Left lung (tissue), 10 donors: ENCODE measurements around the gene LCE3E. TPM values are rescaled to one million over a fixed set of nuclear protein-coding genes. Genes with fewer than 3 reads are reported as not detected.

Experiments
- ATAC-seq: fragments of 200-7000 bp; cut with Tn5 transposase; one replicate; pipeline ENCODE4 v1.9.1; 2020; ENCODE audit warnings: moderate library complexity
- DNase-seq, 4 donors: peaks; one replicate each; pipeline ENCODE4 v3.0.0-alpha.2; 2013 to 2020
- H3K27ac ChIP-seq, 2 donors: fragments of 200-600 bp; sonication (generic) in 1 of 2; one replicate each; pipeline versions ENCODE4 v1.5.0 to v1.8.0; 2020 to 2021
- H3K27me3 ChIP-seq, 2 donors: fragments of 200-600 bp; sonication (generic) in 1 of 2; one replicate each; pipeline versions ENCODE4 v1.5.0 to v1.8.0; 2020 to 2021
- H3K36me3 ChIP-seq, 2 donors: fragments of 200-600 bp; sonication (generic) in 1 of 2; one replicate each; pipeline versions ENCODE4 v1.5.0 to v1.8.0; 2020 to 2021
- H3K4me1 ChIP-seq, 2 donors: fragments of 200-600 bp; one replicate each; pipeline ENCODE4 v1.8.0; 2021
- H3K4me3 ChIP-seq, 2 donors: fragments of 200-600 bp; sonication (generic) in 1 of 2; one replicate each; pipeline versions ENCODE4 v1.5.0 to v1.8.0; 2020 to 2021; ENCODE audit warnings: mild to moderate bottlenecking in 1 of 2
- H3K9me3 ChIP-seq, 2 donors: fragments of 200-600 bp; sonication (generic) in 1 of 2; one replicate each; pipeline versions ENCODE4 v1.5.0 to v1.8.0; 2020 to 2021
- intact Hi-C, 2 donors: fragments of 100-400 bp; cut with DNase I; formaldehyde crosslinking; loops; one replicate each; pipeline versions ENCODE4 v1.11.2 to v1.14.2; 2022
- polyA plus RNA-seq, 6 donors: library from polyadenylated mRNA; unstranded; fragments of 120-200 nt; gene quantifications; one replicate each; pipeline ENCODE4 v1.2.1, GENCODE V29; 2013; ENCODE audit not compliant: insufficient read length in 6 of 6
- total RNA-seq, 2 donors: library from RNA; stranded (reverse); fragmentation: NEBNext Ultra II Directional; extraction: Animal tissue kit (Norgen Biotek cat#: 25700); gene quantifications; one replicate each; pipeline ENCODE4 v1.2.1, GENCODE V29; 2021
- TF ChIP-seq, protein P1 (sequence below), 2 donors: fragments of 200-600 bp; sonication (generic) in 1 of 2; IDR thresholded peaks; one replicate each; pipeline versions ENCODE4 v1.5.0 to v1.8.0; 2021; ENCODE audit warnings: antibody characterized with exemption in 2 of 2
- donor health status: DM: no; HTN: yes; CAD: no.
- donor health status: DM: no; HTN: no; CAD: no.

LCE3E gene
- total and polyA plus RNA-seq, 8 donors: not detected

DNA sequence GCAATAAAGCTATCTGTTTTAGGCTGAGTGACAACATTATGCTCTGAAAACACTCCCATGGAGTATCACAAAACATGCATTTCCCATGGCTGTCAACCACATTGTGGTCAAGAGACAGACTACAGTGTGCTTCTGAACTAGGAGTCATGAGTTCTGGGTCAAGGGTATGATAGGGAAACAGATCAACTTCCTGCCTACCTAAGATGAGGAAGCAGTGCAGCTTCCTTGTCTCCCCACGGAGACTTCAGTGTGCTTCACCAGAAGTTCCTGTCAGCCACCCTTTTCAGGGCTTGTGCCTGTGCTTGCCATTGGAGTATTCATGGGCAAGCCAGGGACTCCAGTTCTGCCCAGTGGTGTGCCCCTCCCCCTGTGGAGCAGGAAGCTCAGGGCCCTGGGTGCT is 19.9 kb downstream of the LCE3E start:
- Histone ChIP-seq H3K36me3 (no peaks in the 10 kb centered on the region), H3K27ac (no peak overlapping the region), H3K9me3 (no peaks in the 10 kb centered on the region), H3K4me1 (no peaks in the 10 kb centered on the region), H3K27me3 (peaks cover 0 to 8% of the 10 kb centered on the region in 2 donors), H3K4me3 (no peak overlapping the region)
- no peak for DNase-seq
- intact Hi-C loops: no loop called here
- no peak for ATAC-seq
- TF ChIP-seq, protein P1, sequence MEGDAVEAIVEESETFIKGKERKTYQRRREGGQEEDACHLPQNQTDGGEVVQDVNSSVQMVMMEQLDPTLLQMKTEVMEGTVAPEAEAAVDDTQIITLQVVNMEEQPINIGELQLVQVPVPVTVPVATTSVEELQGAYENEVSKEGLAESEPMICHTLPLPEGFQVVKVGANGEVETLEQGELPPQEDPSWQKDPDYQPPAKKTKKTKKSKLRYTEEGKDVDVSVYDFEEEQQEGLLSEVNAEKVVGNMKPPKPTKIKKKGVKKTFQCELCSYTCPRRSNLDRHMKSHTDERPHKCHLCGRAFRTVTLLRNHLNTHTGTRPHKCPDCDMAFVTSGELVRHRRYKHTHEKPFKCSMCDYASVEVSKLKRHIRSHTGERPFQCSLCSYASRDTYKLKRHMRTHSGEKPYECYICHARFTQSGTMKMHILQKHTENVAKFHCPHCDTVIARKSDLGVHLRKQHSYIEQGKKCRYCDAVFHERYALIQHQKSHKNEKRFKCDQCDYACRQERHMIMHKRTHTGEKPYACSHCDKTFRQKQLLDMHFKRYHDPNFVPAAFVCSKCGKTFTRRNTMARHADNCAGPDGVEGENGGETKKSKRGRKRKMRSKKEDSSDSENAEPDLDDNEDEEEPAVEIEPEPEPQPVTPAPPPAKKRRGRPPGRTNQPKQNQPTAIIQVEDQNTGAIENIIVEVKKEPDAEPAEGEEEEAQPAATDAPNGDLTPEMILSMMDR (IDR thresholded peaks at IDR 0.05): no peak

DNA sequence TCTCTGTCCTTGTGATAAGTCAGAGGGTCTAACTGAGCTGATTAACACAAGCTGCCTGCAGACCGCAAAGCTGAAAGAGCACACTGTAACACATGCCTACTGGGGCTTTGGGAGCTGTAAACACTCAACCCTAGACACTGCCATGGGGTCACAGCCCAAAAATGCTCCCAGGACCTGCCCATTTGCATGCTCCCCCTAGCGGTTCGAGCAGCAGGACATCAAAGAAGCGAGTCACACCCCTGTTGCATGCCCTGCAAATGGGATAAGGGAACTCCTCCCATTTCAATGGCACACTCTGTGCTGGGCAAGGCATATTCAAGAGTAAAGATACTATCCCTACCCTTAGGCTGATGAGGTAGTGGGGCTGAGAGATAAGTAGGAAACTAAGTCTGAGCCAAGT is 22.8 kb downstream of the LCE3E start:
- peaks cover 0 to 13% of the 10 kb centered on the region in 2 donors for H3K27me3 ChIP-seq
- no peaks in the 10 kb centered on the region for H3K9me3 ChIP-seq
- TF ChIP-seq, protein P1 (IDR thresholded peaks at IDR 0.05): no peak
- H3K4me1 ChIP-seq: no peaks in the 10 kb centered on the region
- H3K36me3 ChIP-seq: no peaks in the 10 kb centered on the region
- intact Hi-C loops: no loop called here
- ATAC-seq (no peak), DNase-seq (no peak)
- no peak overlapping the region for H3K27ac ChIP-seq
- H3K4me3 ChIP-seq: no peak overlapping the region

DNA sequence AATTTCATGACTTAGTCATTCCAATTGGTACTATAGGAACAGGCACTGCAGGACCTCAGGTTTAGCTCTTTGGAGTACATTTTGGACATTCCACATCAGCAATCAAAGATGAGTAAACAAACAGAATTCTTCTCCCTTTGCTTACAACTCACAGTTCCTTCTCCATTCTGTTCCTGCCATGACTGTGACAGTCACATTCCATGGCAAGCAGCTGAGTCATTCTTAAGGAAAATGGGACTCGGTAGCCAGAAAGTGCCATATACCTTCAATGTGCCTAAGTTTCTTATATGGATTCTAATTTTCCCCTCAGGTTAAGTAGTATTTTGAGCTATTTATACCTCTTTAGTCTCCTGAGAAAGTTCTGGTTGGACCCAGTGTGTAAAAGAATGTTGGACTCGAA is 26.7 kb downstream of the LCE3E start:
- Histone ChIP-seq H3K27me3 (peaks cover 0 to 13% of the 10 kb centered on the region in 2 donors), H3K9me3 (no peaks in the 10 kb centered on the region), H3K36me3 (no peaks in the 10 kb centered on the region), H3K27ac (no peak overlapping the region), H3K4me1 (no peaks in the 10 kb centered on the region), H3K4me3 (no peak overlapping the region)
- intact Hi-C loops: no loop called here
- TF ChIP-seq, protein P1 (IDR thresholded peaks at IDR 0.05): no peak
- DNase-seq (no peak), ATAC-seq (no peak)

DNA sequence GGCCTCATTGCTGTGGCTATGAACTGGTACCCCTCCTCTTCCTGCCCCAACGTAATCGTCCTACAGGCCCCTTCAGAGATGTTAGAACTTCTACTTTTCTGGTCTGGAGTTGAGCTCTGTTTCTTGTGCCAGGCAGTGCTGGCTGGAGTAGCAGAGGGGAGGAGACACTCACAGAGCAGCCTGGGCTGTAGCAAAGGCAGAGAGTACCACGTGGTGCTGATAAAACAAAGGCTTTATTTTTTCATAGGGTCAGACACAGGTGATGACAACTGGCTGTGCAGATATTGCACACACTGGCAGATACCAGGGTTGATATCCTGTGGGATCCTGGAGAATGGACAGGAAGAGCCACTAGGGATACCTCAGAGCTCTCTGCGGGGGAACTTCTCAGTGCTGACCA is 29.1 kb downstream of the LCE3E start:
- H3K4me1 ChIP-seq: no peaks in the 10 kb centered on the region
- intact Hi-C loops: no loop called here
- no peak overlapping the region for H3K4me3 ChIP-seq
- no peak overlapping the region for H3K27ac ChIP-seq
- H3K36me3 ChIP-seq: no peaks in the 10 kb centered on the region
- H3K9me3 ChIP-seq: no peaks in the 10 kb centered on the region
- DNase-seq: no peak
- peaks cover 0 to 25% of the 10 kb centered on the region in 2 donors for H3K27me3 ChIP-seq
- no peak for ATAC-seq
- TF ChIP-seq, protein P1 (IDR thresholded peaks at IDR 0.05): no peak

DNA sequence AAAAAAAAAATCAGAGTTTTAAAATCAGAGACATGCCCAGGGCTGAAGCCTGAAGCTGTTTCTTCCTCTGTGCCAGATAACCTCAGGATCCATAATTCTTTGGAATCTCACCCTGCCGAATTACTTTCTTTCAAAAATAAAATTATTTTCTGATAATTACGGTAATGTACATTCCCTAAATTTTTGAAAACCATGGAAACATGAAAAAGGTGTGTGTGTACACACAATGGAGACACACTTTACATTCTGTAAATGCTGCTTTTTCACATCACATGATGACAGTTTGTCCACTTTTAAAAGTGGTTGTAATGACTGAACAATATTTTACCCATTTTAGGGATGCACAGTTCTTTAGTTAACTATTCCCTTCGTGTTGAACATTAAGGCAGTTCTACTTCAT is 30.8 kb downstream of the LCE3E start:
- no peaks in the 10 kb centered on the region for H3K4me1 ChIP-seq
- H3K4me3 ChIP-seq: no peak overlapping the region
- ATAC-seq (no peak), DNase-seq (no peak)
- intact Hi-C loops: no loop called here
- H3K27ac ChIP-seq: no peak overlapping the region
- no peaks in the 10 kb centered on the region for H3K36me3 ChIP-seq
- TF ChIP-seq, protein P1 (IDR thresholded peaks at IDR 0.05): no peak
- H3K9me3 ChIP-seq: peaks cover 0 to 3% of the 10 kb centered on the region in 2 donors
- peaks cover 0 to 17% of the 10 kb centered on the region in 2 donors for H3K27me3 ChIP-seq
